Heart right ventricle (tissue), 16 donors: ENCODE results near the gene DNAAF1. TPM values are rescaled to one million over a fixed set of nuclear protein-coding genes. Genes with fewer than 3 reads are reported as not detected.
"Not testable (repeated sequence)": the region's sequence is repeated elsewhere in the genome, so short reads cannot be mapped to it uniquely, and the experiment has no call there.

Experiments
- ATAC-seq, 8 donors: fragments of 200-7000 bp; cut with Tn5 transposase; one replicate each; pipeline ENCODE4 v1.9.1; 2020; ENCODE audit warnings: mild to moderate bottlenecking in 8 of 8, moderate library complexity in 8 of 8, moderate number of reproducible peaks in 1 of 8
- DNase-seq, 2 donors: peaks; one replicate each; pipeline ENCODE4 v3.0.0-alpha.2; 2020
- H3K27ac ChIP-seq, 10 donors: fragments of 200-600 bp; sonication (generic) in 2 of 10; one replicate each; pipeline versions ENCODE4 v1.5.0 to v1.8.0; 2020 to 2022; ENCODE audit warnings: mild to moderate bottlenecking in 3 of 10
- H3K27me3 ChIP-seq, 7 donors: fragments of 200-600 bp; one replicate each; pipeline ENCODE4 v1.8.0; 2021 to 2022; ENCODE audit warnings: mild to moderate bottlenecking in 2 of 7
- H3K36me3 ChIP-seq, 9 donors: fragments of 200-600 bp; sonication (generic) in 1 of 9; one replicate each; pipeline versions ENCODE4 v1.5.0 to v1.8.0; 2020 to 2022; ENCODE audit warnings: mild to moderate bottlenecking in 2 of 9
- H3K4me1 ChIP-seq, 9 donors: fragments of 200-600 bp; sonication (generic) in 1 of 9; one replicate each; pipeline versions ENCODE4 v1.5.0 to v1.8.0; 2020 to 2022; ENCODE audit warnings: mild to moderate bottlenecking in 4 of 9
- H3K4me3 ChIP-seq, 10 donors: fragments of 200-600 bp; sonication (generic) in 2 of 10; one replicate each; pipeline versions ENCODE4 v1.5.0 to v1.8.0; 2020 to 2022; ENCODE audit warnings: mild to moderate bottlenecking in 7 of 10, moderate library complexity in 2 of 10
- H3K9me3 ChIP-seq, 11 donors: fragments of 200-600 bp in 10 of 11; sonication (generic) in 2 of 11; one replicate each; pipeline versions ENCODE4 v1.5.0 to v1.8.0; 2013 to 2022; ENCODE audit warnings: mild to moderate bottlenecking in 2 of 11, control low read depth in 1 of 11, moderate library complexity in 1 of 11
- CTCF ChIP-seq, 9 donors: fragments of 200-600 bp; sonication (generic) in 2 of 9; IDR thresholded peaks; one replicate each; pipeline versions ENCODE4 v1.5.0 to v1.8.0; 2021 to 2022; ENCODE audit warnings: antibody characterized with exemption in 9 of 9, mild to moderate bottlenecking in 5 of 9, moderate library complexity in 1 of 9
- WGBS, 2 donors: extraction: QIAGEN DNeasy Blood & Tissue Kit; methylation state at CpG; one replicate each; pipeline ENCODE4 v1.1.7; 2013; ENCODE audit warnings: inconsistent platforms in 1 of 2; 5-methylcytosine and 5-hydroxymethylcytosine counted together
- intact Hi-C, 10 donors: fragments of 100-400 bp; cut with DNase I; formaldehyde crosslinking; loops; one replicate each; pipeline versions ENCODE4 v1.11.1 to v1.14.2; 2022
- polyA plus RNA-seq, 2 donors: library from polyadenylated mRNA; stranded (reverse); fragments of 200-250 nt; gene quantifications; one replicate each; pipeline ENCODE4 v1.2.3, GENCODE V29; 2013
- total RNA-seq, 10 donors: library from RNA; stranded (reverse); fragmentation: NEBNext Ultra II Directional in 3 of 10; extraction: Animal tissue kit (Norgen Biotek cat#: 25700) in 3 of 10; gene quantifications; one replicate each; pipeline versions ENCODE4 v1.2.1 to v1.2.4, GENCODE V29; 2021 to 2023
- donor health status: Arrhythmogenic right ventricular cardiomyopathy.
- donor health status: ischemic (EF 13 %, LVEDD 7.1; RV severe dilation, severe dysfunction).
- donor health status: healthy with polysubstance abuse.
- donor health status: DM: no; HTN: yes; CAD: no.
- donor health status: DM: no; HTN: no; CAD: no.
- donor health status: ischemic (EF 25% LVEDD 6.9; RV normal size, moderate dysfunction).
- donor health status: ischemic (EF 25% LVEDD 5.7; RV mildly dilated, moderate dysfunction).
- donor health status: healthy.
- donor health status: DM: yes; HTN: yes; CAD: no.
- donor health status: Ischemic cardiomyopathy.
- donor health status: ischemic (EF 35%, LVEDD 5.7; RV mildly dilated, moderate dysfunction).
- donor health status: nonischemic (EF 11% LVEDD 7.7; RV severe dilation, severe dysfunction).
- donor health status: DM: yes; HTN: yes; CAD: no.
- donor health status: PGD.
- donor health status: ischemic (EF 29% LVEDD 5.4; RV normal size, mild dysfunction).
- donor health status: nonischemic (EF 23%, LVEDD 6.1; RV moderate dilation, normal function).

Gene DNAAF1
- total and polyA plus RNA-seq, 12 donors = 0.23 to 2.6 (median 0.33) TPM; not detected in 7

GRCh38 chr16:84197466-84198128 lies 52.5 kb downstream of the DNAAF1 start:
- peaks cover 0 to 19% (median 0%) of the 10 kb centered on the region in 9 donors for H3K4me1 ChIP-seq
- H3K27ac ChIP-seq = no peak overlapping the region
- no peak for TF ChIP-seq CTCF (IDR thresholded peaks at IDR 0.05)
- peaks cover 0 to 33% (median 0%) of the 10 kb centered on the region in 7 donors for H3K27me3 ChIP-seq
- H3K9me3 ChIP-seq = no peaks in the 10 kb centered on the region
- ATAC-seq = no peak
- no peak overlapping the region for H3K4me3 ChIP-seq
- intact Hi-C loops = no loop called here
- H3K36me3 ChIP-seq = no peaks in the 10 kb centered on the region
- 93 to 95% methylated on average over 14 of the region's 14 CpGs for WGBS, 2 donors
- DNase-seq = no peak

GRCh38 chr16:84198401-84198800 lies 53.3 kb downstream of the DNAAF1 start:
- ATAC-seq = no peak

GRCh38 chr16:84199097-84199496 lies 54.0 kb downstream of the DNAAF1 start:
- Histone ChIP-seq H3K4me3 (no peak overlapping the region), H3K27ac (peak overlapping the region in 1 of 10 donors; percentile 54), H3K36me3 (no peaks in the 10 kb centered on the region), H3K27me3 (peaks cover 0 to 33% (median 0%) of the 10 kb centered on the region in 7 donors), H3K9me3 (no peaks in the 10 kb centered on the region), H3K4me1 (peaks cover 0 to 19% (median 0%) of the 10 kb centered on the region in 9 donors)
- DNase-seq = no peak
- no peak for ATAC-seq
- WGBS, 2 donors = 55 to 63% methylated on average over 13 of the region's 13 CpGs
- intact Hi-C loops = no loop called here
- no peak for TF ChIP-seq CTCF (IDR thresholded peaks at IDR 0.05)

More at GRCh38 chr16:84198401-84198800, 53.3 kb downstream of the DNAAF1 start:
- DNase-seq = no peak
- no peak overlapping the region for H3K4me3 ChIP-seq
- peaks cover 0 to 33% (median 0%) of the 10 kb centered on the region in 7 donors for H3K27me3 ChIP-seq
- intact Hi-C loops = no loop called here
- no peak overlapping the region for H3K27ac ChIP-seq
- H3K36me3 ChIP-seq = no peaks in the 10 kb centered on the region
- H3K4me1 ChIP-seq = peaks cover 0 to 19% (median 0%) of the 10 kb centered on the region in 9 donors
- no peak for TF ChIP-seq CTCF (IDR thresholded peaks at IDR 0.05)
- 46 to 73% methylated on average over 10 of the region's 10 CpGs for WGBS, 2 donors
- no peaks in the 10 kb centered on the region for H3K9me3 ChIP-seq

GRCh38 chr16:84199861-84200260 lies 54.8 kb downstream of the DNAAF1 start:
- no peak overlapping the region for H3K4me3 ChIP-seq
- no peak for DNase-seq
- 76 to 84% methylated on average over 10 of the region's 10 CpGs for WGBS, 2 donors
- peaks cover 0 to 28% (median 0%) of the 10 kb centered on the region in 7 donors for H3K27me3 ChIP-seq
- no peak for TF ChIP-seq CTCF (IDR thresholded peaks at IDR 0.05)
- H3K4me1 ChIP-seq = peaks cover 0 to 14% (median 0%) of the 10 kb centered on the region in 9 donors
- intact Hi-C loops = no loop called here
- no peaks in the 10 kb centered on the region for H3K9me3 ChIP-seq
- H3K27ac ChIP-seq = peak overlapping the region in 1 of 10 donors; percentile 54
- peak in 6 of 8 donors; percentile 28 to 84 (median 74) for ATAC-seq
- no peaks in the 10 kb centered on the region for H3K36me3 ChIP-seq

GRCh38 chr16:84204551-84204950 lies 59.4 kb downstream of the DNAAF1 start:
- H3K27ac ChIP-seq, H3K36me3 ChIP-seq, H3K9me3 ChIP-seq, H3K4me3 ChIP-seq, DNase-seq, H3K27me3 ChIP-seq, intact Hi-C loops, H3K4me1 ChIP-seq, ATAC-seq: not testable (repeated sequence)
- 88 to 97% methylated on average over 25 to 26 of the region's 26 CpGs for WGBS, 2 donors

- not testable (repeated sequence) for DNase-seq
- 93 to 97% methylated on average over 6 of the region's 6 CpGs for WGBS, 2 donors
Measured at GRCh38 chr16:84205123-84205522, 60.0 kb downstream of the DNAAF1 start.

More at GRCh38 chr16:84205123-84205522, 60.0 kb downstream of the DNAAF1 start:
- H3K36me3 ChIP-seq, intact Hi-C loops, H3K4me3 ChIP-seq, H3K4me1 ChIP-seq, H3K27me3 ChIP-seq, H3K9me3 ChIP-seq, H3K27ac ChIP-seq, ATAC-seq: not testable (repeated sequence)
